Parathyroid adenoma (tissue), 2 donors: ENCODE data around the gene HTRA1.

ENCODE experiments used
- H2AFZ ChIP-seq: fragments of 300-600 bp; sonication (generic); one replicate; pipeline ENCODE4 v1.7.0; 2017; ENCODE audit warnings: antibody characterized with exemption, mild to moderate bottlenecking
- H3K27ac ChIP-seq: fragments of 300-600 bp; sonication (generic); one replicate; pipeline ENCODE4 v1.7.0; 2017
- H3K27me3 ChIP-seq: fragments of 300-600 bp; sonication (generic); one replicate; pipeline ENCODE4 v1.7.0; 2017; ENCODE audit warnings: low read length; ENCODE audit not compliant: control insufficient read depth, insufficient read depth
- H3K36me3 ChIP-seq: fragments of 300-600 bp; sonication (generic); one replicate; pipeline ENCODE4 v1.7.0; 2017; ENCODE audit warnings: low read length; ENCODE audit not compliant: control insufficient read depth, insufficient read depth
- H3K4me1 ChIP-seq: fragments of 300-600 bp; sonication (generic); one replicate; pipeline ENCODE4 v1.7.0; 2017; ENCODE audit warnings: control low read depth
- H3K4me2 ChIP-seq: fragments of 300-600 bp; sonication (generic); one replicate; pipeline ENCODE4 v1.7.0; 2017; ENCODE audit warnings: low read length
- H3K4me3 ChIP-seq: fragments of 300-600 bp; sonication (generic); one replicate; pipeline ENCODE4 v1.7.0; 2017; ENCODE audit warnings: low read depth, low read length
- H3K79me2 ChIP-seq: fragments of 300-600 bp; sonication (generic); one replicate; pipeline ENCODE4 v1.7.0; 2017; ENCODE audit warnings: control low read depth
- H3K9ac ChIP-seq: fragments of 300-600 bp; sonication (generic); one replicate; pipeline ENCODE4 v1.7.0; 2017; ENCODE audit warnings: mild to moderate bottlenecking
- H3K9me3 ChIP-seq: fragments of 300-600 bp; sonication (generic); one replicate; pipeline ENCODE4 v1.7.0; 2017; ENCODE audit warnings: low read length; ENCODE audit not compliant: control insufficient read depth
- CTCF ChIP-seq: fragments of 300-600 bp; sonication (generic); IDR thresholded peaks from one replicate; pipeline ENCODE4 v1.7.0; 2017; ENCODE audit warnings: antibody characterized with exemption, mild to moderate bottlenecking
- donor health status: primary hyperparathyroidism.

HTRA1 gene

DNA sequence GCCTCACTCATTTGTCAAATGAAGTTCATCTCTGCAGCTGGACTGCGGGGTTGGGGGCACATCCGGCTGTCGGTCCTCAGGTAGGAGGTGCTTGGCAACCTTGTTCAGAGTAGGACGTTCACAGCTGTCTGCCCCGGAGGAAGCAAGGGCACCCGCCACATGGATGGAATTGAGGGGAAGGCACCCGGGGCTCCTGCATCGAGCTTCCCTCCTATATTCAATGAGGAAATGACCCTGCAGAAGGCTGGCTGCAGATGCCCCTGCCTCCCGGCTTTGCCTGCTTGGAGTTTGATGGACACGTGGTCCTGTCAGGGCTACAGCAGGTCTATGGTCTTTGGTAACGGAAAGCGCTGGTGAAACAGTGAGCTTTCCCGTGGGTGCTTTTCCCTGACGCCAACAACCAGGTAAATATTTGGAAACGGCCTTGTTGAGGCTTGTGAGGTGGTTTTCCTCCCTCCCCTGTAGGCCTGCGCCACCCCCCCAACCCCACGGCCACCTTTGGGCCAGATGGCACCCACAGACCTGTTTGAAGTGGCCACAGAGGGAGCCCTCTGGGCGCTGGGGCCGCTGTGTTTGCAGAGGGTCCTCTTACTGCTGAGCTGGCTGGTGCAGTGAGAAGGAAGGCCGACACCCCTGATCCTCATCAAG lies 32.9 kb downstream of the HTRA1 start:
- H3K27ac ChIP-seq = no peak overlapping the region
- H3K4me1 ChIP-seq = no peaks in the 10 kb centered on the region

DNA sequence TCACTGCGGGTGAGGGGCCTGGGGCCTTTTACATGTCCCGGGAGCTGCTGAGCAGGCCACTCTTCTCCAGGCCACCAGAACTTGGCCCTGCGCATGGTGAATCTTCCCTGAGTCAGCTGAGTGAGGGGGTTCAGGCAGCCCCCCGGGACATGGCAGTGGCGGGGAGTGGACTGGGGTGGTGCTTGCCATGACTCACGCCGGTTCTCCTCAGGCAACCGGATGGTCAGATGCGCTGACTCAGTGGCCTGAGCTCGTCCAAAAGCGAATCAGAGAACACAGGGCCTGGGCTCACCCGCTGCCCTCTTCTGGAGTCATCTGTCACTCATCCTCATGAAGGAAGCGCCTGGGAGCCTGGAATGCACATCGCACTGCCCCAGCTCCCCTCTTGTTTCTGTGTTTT lies 33.5 kb downstream of the HTRA1 start:
- H3K4me1 ChIP-seq = no peaks in the 10 kb centered on the region
- H3K27me3 ChIP-seq = no peaks in the 10 kb centered on the region
- no peaks in the 10 kb centered on the region for H3K79me2 ChIP-seq
- H3K9me3 ChIP-seq = no peaks in the 10 kb centered on the region
- no peak overlapping the region for H3K27ac ChIP-seq
- no peaks in the 10 kb centered on the region for H3K36me3 ChIP-seq
- no peak for TF ChIP-seq CTCF
- H3K4me3 ChIP-seq = no peak overlapping the region
- H2AFZ ChIP-seq = no peak overlapping the region
- no peak overlapping the region for H3K4me2 ChIP-seq
- H3K9ac ChIP-seq = no peak overlapping the region

More for the DNA sequence above, 32.9 kb downstream of the HTRA1 start:
- no peak overlapping the region for H3K4me2 ChIP-seq
- H3K9ac ChIP-seq = no peak overlapping the region
- H3K4me3 ChIP-seq = no peak overlapping the region
- no peaks in the 10 kb centered on the region for H3K9me3 ChIP-seq
- H2AFZ ChIP-seq = no peak overlapping the region
- TF ChIP-seq CTCF = no peak
- H3K27me3 ChIP-seq = no peaks in the 10 kb centered on the region
- H3K79me2 ChIP-seq = no peaks in the 10 kb centered on the region
- H3K36me3 ChIP-seq = no peaks in the 10 kb centered on the region

DNA sequence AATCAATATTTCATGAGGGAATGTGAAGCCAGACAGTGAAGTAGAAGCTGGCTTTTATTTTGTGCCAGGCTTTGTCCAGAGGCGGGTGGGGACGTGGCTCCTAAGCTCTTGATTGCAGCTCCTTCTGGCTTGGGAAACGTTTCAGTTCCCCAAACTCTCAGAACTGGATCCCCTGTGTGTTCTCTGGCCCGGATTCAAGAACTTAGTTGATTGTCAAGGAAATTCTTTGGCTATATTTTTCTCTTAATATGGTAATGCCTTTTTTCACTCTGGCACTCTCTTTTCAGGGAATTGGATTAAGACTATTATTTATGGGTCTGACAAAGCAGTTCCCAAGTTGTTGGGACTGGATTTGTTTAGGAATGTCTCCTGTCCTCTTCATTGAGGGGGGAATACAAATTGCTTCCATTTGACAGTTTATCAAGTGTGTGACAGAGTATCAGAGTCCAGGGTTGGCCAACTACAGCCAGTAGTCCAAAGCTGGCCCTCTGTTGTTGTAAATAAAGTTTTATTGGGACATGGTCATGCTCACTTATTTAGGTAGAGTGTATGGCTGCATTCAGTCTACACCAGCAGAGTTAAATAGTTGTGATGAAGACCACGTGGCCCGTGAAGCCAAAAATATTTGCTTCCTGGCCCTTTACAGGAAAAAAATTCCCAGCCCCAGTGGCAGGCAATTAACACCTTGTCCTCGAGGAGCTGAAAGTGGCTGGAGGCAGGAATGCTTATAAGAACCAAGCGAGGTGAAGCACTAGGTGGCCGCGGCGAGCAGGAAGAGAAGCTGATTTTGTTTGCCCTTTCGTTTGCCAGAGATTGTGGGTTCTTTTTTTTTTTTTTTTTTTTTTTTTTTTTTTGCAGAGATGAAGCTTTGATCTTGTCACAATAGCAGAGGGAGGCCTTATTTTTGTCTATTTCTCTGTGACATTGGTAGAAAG lies 34.3 kb downstream of the HTRA1 start:
- no peak overlapping the region for H3K27ac ChIP-seq
- H3K4me3 ChIP-seq = no peak overlapping the region
- no peak overlapping the region for H2AFZ ChIP-seq
- H3K27me3 ChIP-seq = no peaks in the 10 kb centered on the region
- H3K9ac ChIP-seq = no peak overlapping the region
- no peaks in the 10 kb centered on the region for H3K9me3 ChIP-seq
- no peaks in the 10 kb centered on the region for H3K36me3 ChIP-seq
- TF ChIP-seq CTCF = no peak
- no peaks in the 10 kb centered on the region for H3K4me1 ChIP-seq
- no peak overlapping the region for H3K4me2 ChIP-seq
- H3K79me2 ChIP-seq = no peaks in the 10 kb centered on the region

DNA sequence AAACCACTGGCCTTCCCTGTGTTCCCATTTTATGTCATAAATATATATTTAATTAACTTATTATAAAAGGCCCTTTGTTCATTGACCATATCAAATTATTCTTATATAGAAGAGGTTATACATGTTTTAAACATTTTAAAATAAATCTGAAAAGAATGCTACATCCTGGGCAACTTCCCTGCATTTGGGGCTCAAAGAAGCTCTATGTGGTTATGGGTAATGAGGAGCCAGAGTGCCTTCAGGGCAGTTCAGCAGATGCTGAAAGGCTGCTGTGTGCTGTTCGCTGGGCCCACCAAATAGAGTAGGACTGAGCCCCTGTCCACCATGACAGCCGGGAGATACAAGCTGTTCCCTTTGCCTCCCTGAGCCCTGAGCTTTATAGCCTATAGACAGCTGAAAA lies 35.9 kb downstream of the HTRA1 start:
- Histone ChIP-seq H3K27ac (no peak overlapping the region), H3K27me3 (no peaks in the 10 kb centered on the region), H3K4me3 (no peak overlapping the region), H2AFZ (no peak overlapping the region), H3K9me3 (no peaks in the 10 kb centered on the region), H3K4me2 (no peak overlapping the region), H3K36me3 (no peaks in the 10 kb centered on the region), H3K4me1 (no peaks in the 10 kb centered on the region), H3K79me2 (no peaks in the 10 kb centered on the region), H3K9ac (no peak overlapping the region)
- TF ChIP-seq CTCF = no peak
